ENCODE measurements around the gene AMPD2. TPM values are rescaled to one million over a fixed set of nuclear protein-coding genes. Genes with fewer than 3 reads are reported as not detected.

Gene AMPD2
- 10 to 100 TPM; 55.7 to 69.3 TPM for total RNA-seq
- 68.6 TPM for polyA plus RNA-seq (2013, experiment 1 of 2)
- 68.8 TPM for polyA plus RNA-seq (2013, experiment 2 of 2)
- long read RNA-seq, experiment 1, partial matches to known transcripts, result 7 of 9 reads
- long read RNA-seq, experiment 1, other reads (novel, unspliced or antisense), result 2 of 9 reads
- long read RNA-seq, experiment 2, transcript AMPD2-202 (18 exons, 3,728 nt), result major isoform, 23 of 59 reads
- long read RNA-seq, experiment 2, partial matches to known transcripts, result 9 of 59 reads
- long read RNA-seq, experiment 2, other reads (novel, unspliced or antisense), result 23 of 59 reads
- long read RNA-seq, experiment 3, transcript AMPD2-201 (18 exons, 3,899 nt), result minor isoform, 5 of 104 reads
- long read RNA-seq, experiment 3, transcript AMPD2-202 (18 exons, 3,728 nt), result major isoform, 59 of 104 reads
- long read RNA-seq, experiment 3, partial matches to known transcripts, result 15 of 104 reads
- long read RNA-seq, experiment 3, other reads (novel, unspliced or antisense), result 20 of 104 reads
- long read RNA-seq, experiment 4, partial matches to known transcripts, result 0 of 2 reads
- long read RNA-seq, experiment 4, other reads (novel, unspliced or antisense), result 2 of 2 reads

GRCh38 chr1:109619576-109620400 is at the start of gene AMPD2, which contains the start of gene GNAT2:
AMPD2 (plus strand) TSS chr1:109619837; CDS start chr1:109621176, 1,339 bp downstream.
GNAT2 (minus strand) TSS chr1:109619616; CDS start chr1:109612870, 6,746 bp downstream.
- Mint-ChIP-seq H3K4me1 (peaks cover 23% of the 10 kb centered on the region), H3K27me3 (ENCODE audit: insufficient read depth) (no peaks in the 10 kb centered on the region), H3K36me3 (ENCODE audit: low read depth) (no peaks in the 10 kb centered on the region), H3K4me3 (peak within 1 kb of the TSS; percentile 91), H3K9me3 (no peaks in the 10 kb centered on the region), H3K27ac (peak within 1 kb of the TSS; percentile 93)
- Histone ChIP-seq H3K36me3 (ENCODE audit: control insufficient read depth, insufficient read depth, low read length) (no peaks in the 10 kb centered on the region), H3K27me3 (ENCODE audit: control insufficient read depth, insufficient read depth, low read length, poor library complexity, severe bottlenecking) (no peaks in the 10 kb centered on the region), H3K4me3 (ENCODE audit: low read length) (peak within 1 kb of the TSS; percentile 95), H3K9ac (ENCODE audit: extremely low read depth, low read length, poor library complexity, severe bottlenecking) (peak within 1 kb of the TSS; percentile 78), H3K4me1 (ENCODE audit: control insufficient read depth, insufficient read depth, low read length) (peaks cover 7% of the 10 kb centered on the region), H3K9me3 (ENCODE audit: control insufficient read depth, low read length) (no peaks in the 10 kb centered on the region), H3K27ac (ENCODE audit: low read depth, low read length) (peak within 1 kb of the TSS; percentile 73)
- DNase-seq, result peak; percentile 91
- TF ChIP-seq CTCF (conservative IDR thresholded peaks at IDR 0.05), result no peak
- 1 to 2% methylated on average over 24 to 47 of the region's 47 CpGs for WGBS, 2 experiments (ENCODE audit: insufficient coverage in 1 of 2, insufficient read length in 1 of 2)

- WGBS, 2 experiments (ENCODE audit: insufficient coverage in 1 of 2, insufficient read length in 1 of 2), result 93 to 97% methylated on average over 2 to 3 of the region's 3 CpGs
- Histone ChIP-seq H3K9ac (ENCODE audit: extremely low read depth, low read length, poor library complexity, severe bottlenecking) (no peak overlapping the region), H3K4me1 (ENCODE audit: control insufficient read depth, insufficient read depth, low read length) (peaks cover 4% of the 10 kb centered on the region), H3K9me3 (ENCODE audit: control insufficient read depth, low read length) (no peaks in the 10 kb centered on the region), H3K36me3 (ENCODE audit: control insufficient read depth, insufficient read depth, low read length) (peaks cover 18% of the 10 kb centered on the region), H3K4me3 (ENCODE audit: low read length) (no peak overlapping the region), H3K27me3 (ENCODE audit: control insufficient read depth, insufficient read depth, low read length, poor library complexity, severe bottlenecking) (no peaks in the 10 kb centered on the region), H3K27ac (ENCODE audit: low read depth, low read length) (no peak overlapping the region)
- Mint-ChIP-seq H3K4me3 (no peak overlapping the region), H3K4me1 (peaks cover 21% of the 10 kb centered on the region), H3K9me3 (no peaks in the 10 kb centered on the region), H3K36me3 (ENCODE audit: low read depth) (peaks cover 10% of the 10 kb centered on the region), H3K27ac (no peak overlapping the region), H3K27me3 (ENCODE audit: insufficient read depth) (no peaks in the 10 kb centered on the region)
- TF ChIP-seq CTCF (conservative IDR thresholded peaks at IDR 0.05), result no peak
- DNase-seq, result no peak
Measured at GRCh38 chr1:109570414-109570813, 49.2 kb upstream of the AMPD2 start.

- WGBS, 2 experiments (ENCODE audit: insufficient coverage in 1 of 2, insufficient read length in 1 of 2), result 97 to 100% methylated on average over 1 to 2 of the region's 2 CpGs
- H3K36me3 Mint-ChIP-seq (ENCODE audit: low read depth), result peaks cover 28% of the 10 kb centered on the region
- Histone ChIP-seq H3K4me1 (ENCODE audit: control insufficient read depth, insufficient read depth, low read length) (no peaks in the 10 kb centered on the region), H3K27me3 (ENCODE audit: control insufficient read depth, insufficient read depth, low read length, poor library complexity, severe bottlenecking) (no peaks in the 10 kb centered on the region), H3K9me3 (ENCODE audit: control insufficient read depth, low read length) (no peaks in the 10 kb centered on the region), H3K27ac (ENCODE audit: low read depth, low read length) (no peak overlapping the region), H3K9ac (ENCODE audit: extremely low read depth, low read length, poor library complexity, severe bottlenecking) (no peak overlapping the region), H3K4me3 (ENCODE audit: low read length) (no peak overlapping the region), H3K36me3 (ENCODE audit: control insufficient read depth, insufficient read depth, low read length) (peaks cover 36% of the 10 kb centered on the region)
- no peak for DNase-seq
- no peak for TF ChIP-seq CTCF (conservative IDR thresholded peaks at IDR 0.05)
- no peak overlapping the region for H3K4me3 Mint-ChIP-seq
- H3K9me3 Mint-ChIP-seq, result no peaks in the 10 kb centered on the region
- no peak overlapping the region for H3K27ac Mint-ChIP-seq
- H3K27me3 Mint-ChIP-seq (ENCODE audit: insufficient read depth), result no peaks in the 10 kb centered on the region
- H3K4me1 Mint-ChIP-seq, result no peaks in the 10 kb centered on the region
Measured at GRCh38 chr1:109573785-109574184, 45.9 kb upstream of the AMPD2 start.
